ENCODE results near the gene GNL2. TPM values are rescaled to one million over a fixed set of nuclear protein-coding genes. Genes with fewer than 3 reads are reported as not detected.

The GNL2 gene
- total and polyA plus RNA-seq, 9 of the 15 experiments (the other 6 are each of a cell fraction or from before 2014, with no cell fraction given): 156 to 371 (median 263) TPM

GRCh38 chr1:37595440-37596181, at the start of gene GNL2 (continued):
- peak in 1 of 3 experiments; percentile 29 for TF ChIP-seq YY1 (IDR thresholded peaks at IDR 0.05; ENCODE audit: borderline replicate concordance in 1 of 3, control insufficient read depth in 1 of 3, extremely low read depth in 1 of 3, insufficient read depth in 3 of 3, insufficient read length in 1 of 3, insufficient replicate concordance in 2 of 3, low read depth in 1 of 3, low read length in 2 of 3)
- no peak for TF ChIP-seq DNMT1 (IDR thresholded peaks at IDR 0.05)
- TF ChIP-seq ZNF263 (CRISPR knock-in tag; IDR thresholded peaks at IDR 0.05; ENCODE audit: borderline replicate concordance): peak; percentile 69
- TF ChIP-seq ZNF583 (CRISPR knock-in tag; IDR thresholded peaks at IDR 0.05): peak; percentile 40; the same call in 1 of the 2 replicates
- TF ChIP-seq ZNF232 (CRISPR knock-in tag; IDR thresholded peaks at IDR 0.05): no peak
- no peak for TF ChIP-seq FOXM1 (IDR thresholded peaks at IDR 0.05; ENCODE audit: low read depth)
- TF ChIP-seq FOXM1 (CRISPR knock-in tag; IDR thresholded peaks at IDR 0.05; ENCODE audit: low read depth): peak; percentile 94; the same call in 1 of the 2 replicates
- TF ChIP-seq, protein P1, sequence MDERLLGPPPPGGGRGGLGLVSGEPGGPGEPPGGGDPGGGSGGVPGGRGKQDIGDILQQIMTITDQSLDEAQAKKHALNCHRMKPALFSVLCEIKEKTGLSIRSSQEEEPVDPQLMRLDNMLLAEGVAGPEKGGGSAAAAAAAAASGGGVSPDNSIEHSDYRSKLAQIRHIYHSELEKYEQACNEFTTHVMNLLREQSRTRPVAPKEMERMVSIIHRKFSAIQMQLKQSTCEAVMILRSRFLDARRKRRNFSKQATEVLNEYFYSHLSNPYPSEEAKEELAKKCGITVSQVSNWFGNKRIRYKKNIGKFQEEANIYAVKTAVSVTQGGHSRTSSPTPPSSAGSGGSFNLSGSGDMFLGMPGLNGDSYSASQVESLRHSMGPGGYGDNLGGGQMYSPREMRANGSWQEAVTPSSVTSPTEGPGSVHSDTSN (CRISPR knock-in tag; IDR thresholded peaks at IDR 0.05; ENCODE audit: low read depth): no peak
- TF ChIP-seq, protein P1 (tag; conservative IDR thresholded peaks at IDR 0.05; ENCODE audit: low read depth): no peak
- TF ChIP-seq CEBPZ (IDR thresholded peaks at IDR 0.05; ENCODE audit: borderline replicate concordance, low read depth, low read length): no peak
- TF ChIP-seq TRIM25 (IDR thresholded peaks at IDR 0.05; ENCODE audit: borderline replicate concordance): no peak
- TF ChIP-seq CXXC5 (CRISPR knock-in tag; IDR thresholded peaks at IDR 0.05): peak; percentile 97
- no peak for TF ChIP-seq CBX1 (IDR thresholded peaks at IDR 0.05; ENCODE audit: low read depth)
- TF ChIP-seq SOX6 (IDR thresholded peaks at IDR 0.05): no peak; the same call in 1 of the 2 replicates
- no peak for TF ChIP-seq ZMIZ1 (IDR thresholded peaks at IDR 0.05; ENCODE audit: low read depth in 2 of 2, low read length in 2 of 2)
